ENCODE results near the gene VAMP5.
"Not testable (repeated sequence)": the region's sequence is repeated elsewhere in the genome, so short reads cannot be mapped to it uniquely, and the experiment has no call there.

The VAMP5 gene

DNA sequence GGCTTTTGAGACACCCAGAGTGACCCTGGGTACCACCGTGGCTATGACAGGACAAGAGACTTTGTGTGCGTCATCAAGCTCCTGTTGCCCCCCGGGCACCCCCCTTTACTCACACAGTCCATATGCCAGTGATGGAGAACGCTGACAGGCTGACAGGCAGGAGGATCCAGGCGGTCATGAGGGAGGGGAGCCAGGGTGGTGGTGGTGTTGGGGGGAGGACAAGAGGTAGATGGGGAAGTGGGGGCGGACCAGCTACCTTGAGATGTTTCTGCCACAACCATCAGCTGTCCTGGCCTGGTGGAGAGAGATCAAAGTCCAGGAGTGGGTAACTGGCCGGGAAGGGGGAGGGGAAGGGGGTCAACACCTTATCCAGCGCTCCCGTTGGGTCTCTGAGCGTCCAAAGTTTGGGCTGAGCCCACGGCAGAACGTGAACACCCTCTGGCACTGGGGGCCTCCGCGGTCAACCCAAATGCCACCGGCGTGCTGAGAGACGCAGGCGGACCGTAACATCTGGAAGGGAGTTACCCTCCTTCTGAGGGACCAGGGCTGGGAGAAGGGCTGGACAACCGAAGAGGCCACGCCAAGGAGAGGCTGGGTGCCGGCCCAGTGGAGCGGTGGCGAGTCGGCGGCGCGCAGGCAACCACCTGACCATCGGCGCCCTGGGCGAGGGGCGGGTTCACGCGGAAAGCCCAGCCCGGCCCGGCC lies 17.7 kb downstream of the VAMP5 start:
- no peak for FAIRE-seq

DNA sequence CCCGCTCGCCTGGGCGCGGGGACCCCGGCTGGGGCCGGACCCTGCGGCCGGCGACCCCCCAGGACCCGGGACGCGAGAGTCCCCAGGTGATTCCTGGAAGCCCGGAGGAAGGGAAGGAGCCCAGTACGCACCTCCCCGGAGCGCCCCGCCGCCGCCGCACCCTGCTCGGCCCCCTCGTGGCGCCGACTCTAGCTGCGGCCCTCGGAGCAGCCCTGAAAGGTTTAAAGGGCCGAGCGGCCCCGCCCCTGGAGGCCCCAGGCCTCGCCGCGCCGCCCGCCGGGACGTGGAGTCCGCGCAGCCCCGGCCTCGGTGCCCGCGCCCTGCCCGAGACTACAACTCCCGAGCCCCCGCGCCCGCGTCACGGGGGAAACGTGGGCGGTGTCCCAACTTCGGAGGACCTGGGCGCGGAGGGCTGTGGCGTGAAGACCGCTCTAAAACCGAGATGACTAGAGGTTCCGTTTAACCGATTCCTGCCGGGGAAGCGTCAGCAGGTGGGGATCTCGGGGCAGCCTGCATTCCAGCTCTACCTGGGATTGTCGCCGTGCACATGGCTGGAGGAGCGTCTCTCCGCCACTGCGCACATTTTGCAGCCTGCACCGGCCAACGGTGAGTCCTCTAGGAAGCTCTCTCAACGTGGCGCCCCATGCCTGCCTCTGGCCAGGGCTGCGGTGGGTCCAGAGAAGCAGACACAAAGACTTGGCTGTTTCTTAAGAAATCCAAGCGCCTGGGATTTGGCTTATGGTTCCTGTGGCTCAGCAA lies 18.4 kb downstream of the VAMP5 start, which contains the start of gene TMEM150A:
TSS of gene TMEM150A (minus strand) at position 223 of the 759 bp plus-strand sequence. CDS start 750 bp downstream, outside the sequence.
- FAIRE-seq = no peak

GRCh38 chr2:85604133-85604444 lies 19.9 kb downstream of the VAMP5 start:
- FAIRE-seq = not testable (repeated sequence)

DNA sequence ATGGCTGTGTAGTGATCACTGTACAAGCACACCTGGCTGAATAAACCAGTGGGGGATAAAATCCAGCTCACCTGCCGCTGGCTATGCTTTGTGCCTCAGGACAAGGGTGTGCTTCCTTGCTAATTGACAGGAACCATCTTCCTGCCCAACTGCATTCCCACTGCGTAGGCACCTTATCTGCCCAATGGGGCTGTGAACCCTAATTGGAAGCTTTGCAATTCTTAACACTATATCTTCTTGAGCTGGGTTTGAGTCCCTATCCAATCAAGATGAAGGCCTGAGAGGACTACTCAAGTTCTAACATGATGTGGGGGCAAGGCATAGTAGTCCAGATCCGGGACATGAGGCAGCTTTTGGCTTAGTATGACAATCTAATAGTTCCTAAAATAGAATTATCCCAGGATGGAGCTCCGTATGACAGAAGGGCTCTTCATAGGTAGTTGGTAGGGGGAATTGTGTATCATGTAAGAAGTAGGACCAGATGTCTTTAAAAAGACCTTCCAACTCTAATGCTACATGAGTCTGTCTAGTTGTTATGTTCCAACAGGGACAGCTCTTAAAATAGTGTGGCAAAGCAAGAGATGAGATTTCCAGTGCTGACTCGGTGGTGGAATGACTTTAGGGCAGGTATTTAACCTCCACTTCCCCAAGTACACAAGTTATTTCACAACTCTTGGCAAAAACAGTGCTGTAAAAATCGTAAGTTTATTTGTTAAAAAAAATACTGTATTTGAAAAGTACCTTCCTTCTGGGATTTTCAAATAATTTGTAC lies 20.5 kb downstream of the VAMP5 start:
- no peak for FAIRE-seq

DNA sequence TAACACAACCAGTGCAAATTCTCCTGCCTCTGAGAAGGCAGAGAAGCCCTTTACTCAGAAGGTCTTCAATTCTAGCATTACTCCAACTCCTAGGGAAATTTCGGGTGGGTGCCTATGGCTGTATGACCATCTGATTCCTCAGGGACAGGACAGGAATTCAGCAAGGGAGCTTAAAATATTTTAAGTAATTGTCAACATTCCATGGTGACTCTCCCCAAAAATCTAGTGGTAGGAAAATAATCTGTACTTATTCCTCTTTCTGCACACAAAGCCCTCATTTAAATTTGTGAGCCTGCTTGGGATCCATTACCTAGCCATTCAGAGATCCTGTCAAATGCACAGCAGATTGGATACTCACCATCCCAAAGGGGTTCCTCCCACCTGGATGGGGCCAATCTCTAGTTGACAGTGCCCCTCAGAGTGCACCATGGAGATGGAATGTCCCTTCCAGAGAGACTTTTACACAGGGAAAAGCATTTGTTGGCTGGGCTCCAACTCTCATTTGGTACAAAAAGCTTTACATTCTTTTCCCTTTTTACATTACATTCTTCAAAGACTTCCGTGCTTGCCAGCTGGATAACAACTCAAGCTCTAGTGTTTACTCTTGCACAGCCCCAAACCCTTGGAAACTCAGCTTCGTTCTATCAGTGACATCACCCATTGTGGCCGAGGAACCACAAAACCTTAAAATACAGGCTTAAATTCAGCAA lies 21.3 kb downstream of the VAMP5 start:
- FAIRE-seq = no peak

DNA sequence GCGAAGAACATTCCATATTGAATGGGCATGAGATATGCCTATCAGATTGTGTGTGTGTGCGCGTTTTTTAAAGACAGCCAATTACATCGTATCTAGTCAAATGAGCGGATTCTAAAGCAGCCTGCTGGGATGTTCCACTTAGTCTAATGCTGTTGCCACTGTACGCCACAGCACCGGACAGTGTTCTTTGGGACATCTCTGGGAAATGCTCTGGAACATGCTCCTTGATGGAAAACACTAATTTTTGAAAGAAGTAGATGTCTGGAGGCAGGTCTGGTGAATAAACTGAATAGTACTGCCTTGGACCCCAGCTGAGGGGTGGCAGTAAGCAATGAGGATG lies 21.9 kb downstream of the VAMP5 start:
- no peak for FAIRE-seq

GRCh38 chr2:85607268-85608215 lies 23.3 kb downstream of the VAMP5 start:
- no peak for FAIRE-seq

DNA sequence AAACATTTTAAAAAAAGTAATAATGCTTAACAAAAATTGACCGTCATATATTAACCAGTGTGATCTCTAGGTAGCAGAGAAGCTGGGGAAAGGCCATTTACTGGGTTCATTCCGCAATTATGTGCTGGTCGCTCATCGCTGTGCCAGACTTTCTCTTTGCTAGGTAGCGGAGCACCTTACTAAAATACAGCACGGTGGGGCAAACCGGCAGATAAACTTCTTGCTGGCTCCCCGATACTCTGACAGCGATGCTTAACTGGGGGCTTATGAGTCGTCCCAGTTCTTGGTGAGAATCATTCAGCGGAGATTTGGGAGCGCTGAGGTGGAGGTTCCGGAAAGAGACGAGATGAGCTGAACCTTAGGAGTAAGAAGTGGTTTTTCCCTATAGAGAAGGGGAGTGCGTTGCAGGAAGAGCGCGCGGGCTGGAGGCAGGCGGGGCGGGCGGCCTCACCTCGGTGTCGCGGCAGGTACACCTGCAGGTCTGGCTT lies 27.0 kb downstream of the VAMP5 start:
- no peak for FAIRE-seq

DNA sequence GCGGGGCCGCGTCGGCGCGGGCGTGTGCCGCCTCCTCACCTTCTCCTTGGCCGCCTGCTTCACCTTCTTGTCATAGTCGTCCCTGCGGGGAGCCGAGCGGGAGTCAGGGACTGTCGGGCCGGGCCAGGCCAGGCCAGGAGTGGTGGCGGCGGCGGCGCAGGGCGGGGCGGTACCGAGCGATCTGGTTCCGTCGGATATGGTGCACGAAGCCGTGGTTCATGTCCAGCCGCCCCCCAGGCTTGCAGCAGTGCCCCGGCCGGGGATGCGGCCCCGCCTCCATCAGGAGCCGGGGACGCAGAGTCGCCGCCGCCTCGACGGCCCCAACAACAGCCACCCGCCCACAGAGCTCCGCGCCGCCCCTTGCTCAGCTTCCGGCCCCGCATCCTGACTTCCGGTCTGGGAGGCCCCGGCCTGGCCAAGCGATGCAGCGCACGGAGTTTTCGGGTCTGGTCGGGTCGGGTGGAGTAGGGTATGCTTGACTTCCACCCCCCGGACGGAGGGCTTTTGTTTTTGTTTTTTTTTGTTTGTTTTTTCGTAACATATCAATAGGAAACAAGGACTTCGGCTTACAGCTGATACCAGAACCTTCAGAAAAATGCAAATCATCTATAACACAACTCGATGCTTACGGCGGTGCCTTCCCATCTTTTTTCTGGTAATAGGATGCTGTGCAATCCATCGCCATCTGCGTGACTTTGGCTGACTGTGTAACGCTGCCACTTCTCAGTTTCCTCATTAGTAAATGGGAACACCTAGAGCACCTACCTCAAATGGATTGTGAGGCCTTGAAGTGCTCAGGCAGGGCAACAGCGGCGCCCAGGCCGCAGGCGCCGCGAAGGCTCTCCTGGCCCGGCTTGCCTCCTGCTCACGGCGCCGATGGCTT lies 27.7 kb downstream of the VAMP5 start, which contains the start of gene C2orf68:
TSS of gene C2orf68 (minus strand) at position 362 of the 883 bp plus-strand sequence. CDS start at position 280, 82 bp downstream.
- FAIRE-seq = no peak

GRCh38 chr2:85613717-85614515 lies 29.7 kb downstream of the VAMP5 start:
- no peak for FAIRE-seq

DNA sequence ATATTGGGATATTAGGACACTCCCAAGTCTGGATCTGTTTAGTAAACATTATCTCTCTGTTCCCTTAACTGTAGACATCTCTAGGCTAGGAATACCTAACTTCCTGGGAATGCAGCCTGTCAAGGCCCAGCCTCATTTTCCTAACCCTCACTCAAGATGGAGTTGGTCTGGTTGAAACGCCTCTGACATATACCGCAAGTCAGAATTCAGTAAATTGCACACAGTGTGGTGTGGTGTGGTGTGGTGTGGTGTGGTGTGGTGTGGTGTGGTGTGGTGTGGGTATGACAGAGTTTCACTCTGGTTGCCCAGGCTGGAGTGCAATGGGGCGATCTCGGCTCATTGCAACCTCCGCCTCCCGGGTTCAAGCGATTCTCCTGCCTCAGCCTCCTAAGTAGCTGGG lies 30.5 kb downstream of the VAMP5 start:
- FAIRE-seq = not testable (repeated sequence)

- no peak for FAIRE-seq
These were observed 31.1 kb downstream of the VAMP5 start for GRCh38 chr2:85615413-85615728.

DNA sequence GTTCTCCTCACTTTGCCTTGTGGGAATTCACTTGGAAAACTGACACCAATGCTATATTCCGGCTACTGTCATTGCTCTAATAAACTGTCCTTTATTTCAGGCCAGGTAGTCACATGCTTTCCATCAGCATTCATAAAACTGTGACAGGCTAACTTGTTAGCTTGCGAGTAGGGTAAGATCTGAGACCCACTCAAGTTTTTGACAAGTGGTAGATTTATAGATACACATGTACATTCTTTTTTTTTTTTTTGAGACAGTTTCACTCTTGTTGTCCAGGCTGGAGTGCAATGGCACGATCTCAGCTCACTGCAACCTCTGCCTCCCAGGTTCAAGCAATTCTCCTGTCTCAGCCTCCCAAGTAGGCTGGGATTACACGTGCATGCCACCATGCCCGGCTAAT lies 33.5 kb downstream of the VAMP5 start:
- FAIRE-seq = not testable (repeated sequence)

DNA sequence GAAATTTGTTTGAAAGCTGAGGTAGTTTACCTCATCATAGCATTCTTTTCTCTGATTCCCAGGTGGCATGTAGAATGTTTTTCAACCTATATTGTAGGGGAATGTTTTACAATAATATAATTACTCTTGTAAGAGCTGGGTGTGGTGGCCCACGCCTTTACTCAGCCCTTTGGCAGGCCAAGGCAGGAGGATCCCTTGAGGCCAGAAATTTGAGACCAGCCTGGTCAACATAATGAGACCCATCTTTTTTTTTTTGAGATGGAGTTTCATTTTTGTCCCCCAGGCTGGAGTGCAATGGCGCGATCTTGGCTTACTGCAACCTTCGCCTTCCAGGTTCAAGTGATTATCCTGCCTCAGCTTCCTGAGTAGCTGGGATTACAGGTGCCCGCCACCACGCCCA lies 35.4 kb downstream of the VAMP5 start:
- FAIRE-seq = no peak

GRCh38 chr2:85621338-85621737 lies 37.1 kb downstream of the VAMP5 start:
- no peak for FAIRE-seq

- FAIRE-seq = no peak
These were observed 39.8 kb downstream of the VAMP5 start for GRCh38 chr2:85623991-85624390.

DNA sequence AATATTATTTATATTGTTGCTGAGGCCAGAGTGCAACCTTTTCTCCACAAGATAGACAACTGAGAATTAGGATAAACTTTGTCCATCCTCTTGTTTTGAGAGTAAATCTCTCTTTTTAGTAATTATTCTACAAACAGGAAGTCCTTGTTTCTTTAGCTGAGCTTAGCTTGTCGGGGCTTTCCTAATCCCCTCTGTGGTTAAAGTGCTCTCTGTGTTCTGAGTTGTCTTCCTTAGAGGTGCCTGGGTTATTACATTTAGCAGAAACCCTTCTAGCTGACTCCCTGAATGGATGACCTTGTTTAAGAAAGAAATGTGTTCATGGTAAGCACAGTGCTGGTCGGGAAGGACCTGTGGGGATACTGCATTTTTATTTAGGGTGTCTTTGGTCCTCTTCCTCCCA lies 44.4 kb downstream of the VAMP5 start:
- no peak for FAIRE-seq

DNA sequence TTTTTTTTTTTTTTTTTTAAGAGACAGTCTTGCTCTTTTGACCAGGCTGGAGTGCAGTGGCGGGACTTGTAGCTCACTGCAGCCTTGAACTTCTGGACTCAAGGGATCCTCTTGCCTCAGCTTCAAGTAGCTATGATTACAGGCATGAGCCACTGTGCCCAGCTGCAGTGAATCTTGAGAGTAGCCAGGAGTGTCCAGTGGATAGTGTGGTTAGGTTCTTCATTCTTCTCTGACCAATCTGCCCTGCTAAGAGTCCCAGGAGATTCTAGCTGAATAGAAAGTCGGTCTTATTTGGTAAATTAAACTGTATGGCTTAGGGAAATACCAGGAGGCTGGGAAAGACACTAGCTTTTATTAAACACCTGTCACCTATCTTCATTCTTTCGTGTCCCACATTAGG lies 47.1 kb downstream of the VAMP5 start:
- FAIRE-seq = no peak

DNA sequence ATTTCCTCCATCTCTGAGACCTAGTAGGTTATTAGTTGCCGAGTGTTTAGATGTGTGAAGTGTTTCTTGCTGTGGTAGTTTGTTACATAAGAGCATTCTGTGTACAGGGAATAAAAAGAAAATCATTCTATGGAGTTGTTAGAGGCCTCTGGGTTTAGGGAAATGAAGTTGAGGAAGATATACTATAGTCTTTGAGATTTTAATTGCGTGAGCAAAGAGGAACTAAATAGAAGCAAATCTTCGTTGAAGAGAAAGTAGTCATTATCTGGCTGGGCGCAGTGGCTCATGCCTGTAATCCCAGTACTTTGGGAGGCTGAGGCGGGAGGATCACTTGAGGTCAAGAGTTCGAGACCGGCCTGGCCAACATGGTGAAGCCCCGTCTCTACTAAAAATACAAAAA lies 50.8 kb downstream of the VAMP5 start:
- FAIRE-seq = no peak

- FAIRE-seq = no peak
These were observed 51.4 kb downstream of the VAMP5 start for GRCh38 chr2:85635636-85636035.

Data from endometrium (tissue), 2 donors.